CD4-positive, alpha-beta T cell (primary cell): ENCODE results near the gene MPDZ. TPM values are rescaled to one million over a fixed set of nuclear protein-coding genes. Genes with fewer than 3 reads are reported as not detected.
"Not testable (repeated sequence)": the region's sequence is repeated elsewhere in the genome, so short reads cannot be mapped to it uniquely, and the experiment has no call there.

Experiments
- ATAC-seq: fragments of 200-7000 bp; cut with Tn5 transposase; one replicate; pipeline ENCODE4 v1.10.0; 2022; ENCODE audit warnings: mild to moderate bottlenecking; ENCODE audit not compliant: poor library complexity
- CTCF ChIA-PET: fragments of 350-600 bp; sonication (Branson Sonifier 250); formaldehyde crosslinking; loops from one replicate; lab custom pipeline; 2021; ENCODE audit warnings: antibody characterized with exemption, inconsistent platforms; lab: Charles Lee
- POLR2A ChIA-PET: fragments of 350-600 bp; sonication (Branson Sonifier 250); formaldehyde crosslinking; loops from one replicate; lab custom pipeline; 2021; ENCODE audit warnings: antibody characterized with exemption, inconsistent platforms; lab: Charles Lee
- DNase-seq, 14 experiments: peaks; one replicate each; pipeline ENCODE4 v3.0.0-alpha.2; 2013 to 2020; ENCODE audit warnings: mixed read lengths in 2 of 14
- H3K27ac ChIP-seq, 2 donors: one replicate each; pipeline versions ENCODE4 v1.5.1 to v1.7.0; 2013; ENCODE audit warnings: low read length in 2 of 2, low read depth in 1 of 2, mild to moderate bottlenecking in 1 of 2
- H3K27me3 ChIP-seq, 2 experiments: 1 replicate in 1 of 2; 2 replicates in 1 of 2; pipeline versions ENCODE4 v1.6.1 to v1.7.0; 2013; ENCODE audit warnings: low read length in 2 of 2, control low read depth in 1 of 2, mild to moderate bottlenecking in 1 of 2, moderate library complexity in 1 of 2; ENCODE audit not compliant: insufficient read depth in 2 of 2, control insufficient read depth in 1 of 2
- H3K36me3 ChIP-seq: one replicate; pipeline ENCODE4 v1.6.1; 2013; ENCODE audit warnings: low read length, control low read depth; ENCODE audit not compliant: insufficient read depth
- H3K4me1 ChIP-seq: one replicate; pipeline ENCODE4 v1.6.1; 2013; ENCODE audit warnings: low read length, control low read depth; ENCODE audit not compliant: insufficient read depth
- H3K4me3 ChIP-seq: one replicate; pipeline ENCODE4 v1.5.1; 2013; ENCODE audit warnings: mild to moderate bottlenecking, low read length, moderate library complexity
- H3K9me3 ChIP-seq, 2 experiments: 1 replicate in 1 of 2; 2 replicates in 1 of 2; pipeline versions ENCODE4 v1.6.1 to v1.7.0; 2013; ENCODE audit warnings: low read length in 2 of 2, mild to moderate bottlenecking in 2 of 2, control low read depth in 1 of 2, moderate library complexity in 1 of 2; ENCODE audit not compliant: control insufficient read depth in 1 of 2, insufficient read depth in 1 of 2
- H3K27ac Mint-ChIP-seq: one replicate; pipeline ENCODE4 v1.8.0; 2020; ENCODE audit warnings: mixed read lengths
- H3K27me3 Mint-ChIP-seq: one replicate; pipeline ENCODE4 v1.8.0; 2021; ENCODE audit warnings: mixed read lengths
- H3K36me3 Mint-ChIP-seq: one replicate; pipeline ENCODE4 v1.8.0; 2021; ENCODE audit warnings: low read depth, mixed read lengths
- H3K4me1 Mint-ChIP-seq: one replicate; pipeline ENCODE4 v1.8.0; 2021; ENCODE audit warnings: low read depth, mixed read lengths
- H3K4me3 Mint-ChIP-seq: one replicate; pipeline ENCODE4 v1.8.0; 2020; ENCODE audit warnings: mild to moderate bottlenecking, mixed read lengths
- H3K9me3 Mint-ChIP-seq: one replicate; pipeline ENCODE4 v1.8.0; 2020; ENCODE audit warnings: mixed read lengths
- intact Hi-C, 2 experiments: fragments of 100-400 bp; cut with DNase I in 1 of 2; cut with micrococcal nuclease in 1 of 2; formaldehyde crosslinking; loops; one replicate each; pipeline versions ENCODE4 v1.15.1 to v1.9.0; 2023 to 2025; cut with DNase I, micrococcal nuclease
- total RNA-seq, 174 experiments: library from RNA in 2 of 174; stranded (reverse) in 2 of 174; gene quantifications; one replicate each; pipeline ENCODE4 v1.2.3 and lab custom pipeline; 2021 to 2026
- TF ChIP-seq, protein P1 (sequence below): fragments of 200-600 bp; IDR thresholded peaks from one replicate; pipeline ENCODE4 v1.8.0; 2022; ENCODE audit warnings: antibody characterized with exemption, mild to moderate bottlenecking

Gene MPDZ
- total RNA-seq, 2 experiments from 2014 or later: not detected

- POLR2A ChIA-PET: no interaction called here
- Histone ChIP-seq H3K27me3 (no peaks in the 10 kb centered on the region), H3K9me3 (no peaks in the 10 kb centered on the region), H3K4me1 (no peaks in the 10 kb centered on the region), H3K4me3 (no peak overlapping the region), H3K36me3 (no peaks in the 10 kb centered on the region), H3K27ac (no peak overlapping the region)
- Mint-ChIP-seq H3K36me3 (no peaks in the 10 kb centered on the region), H3K4me1 (no peaks in the 10 kb centered on the region), H3K9me3 (peaks cover 2% of the 10 kb centered on the region), H3K27me3 (no peaks in the 10 kb centered on the region), H3K27ac (no peak overlapping the region), H3K4me3 (no peak overlapping the region)
- ATAC-seq (no peak), DNase-seq (no peak)
- TF ChIP-seq, protein P1, sequence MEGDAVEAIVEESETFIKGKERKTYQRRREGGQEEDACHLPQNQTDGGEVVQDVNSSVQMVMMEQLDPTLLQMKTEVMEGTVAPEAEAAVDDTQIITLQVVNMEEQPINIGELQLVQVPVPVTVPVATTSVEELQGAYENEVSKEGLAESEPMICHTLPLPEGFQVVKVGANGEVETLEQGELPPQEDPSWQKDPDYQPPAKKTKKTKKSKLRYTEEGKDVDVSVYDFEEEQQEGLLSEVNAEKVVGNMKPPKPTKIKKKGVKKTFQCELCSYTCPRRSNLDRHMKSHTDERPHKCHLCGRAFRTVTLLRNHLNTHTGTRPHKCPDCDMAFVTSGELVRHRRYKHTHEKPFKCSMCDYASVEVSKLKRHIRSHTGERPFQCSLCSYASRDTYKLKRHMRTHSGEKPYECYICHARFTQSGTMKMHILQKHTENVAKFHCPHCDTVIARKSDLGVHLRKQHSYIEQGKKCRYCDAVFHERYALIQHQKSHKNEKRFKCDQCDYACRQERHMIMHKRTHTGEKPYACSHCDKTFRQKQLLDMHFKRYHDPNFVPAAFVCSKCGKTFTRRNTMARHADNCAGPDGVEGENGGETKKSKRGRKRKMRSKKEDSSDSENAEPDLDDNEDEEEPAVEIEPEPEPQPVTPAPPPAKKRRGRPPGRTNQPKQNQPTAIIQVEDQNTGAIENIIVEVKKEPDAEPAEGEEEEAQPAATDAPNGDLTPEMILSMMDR: no peak
- intact Hi-C loops: loop anchor here in 1 of 2 experiments (10.0 kb wide), 1 partner anchor 50 kb away; the partner anchor contains the start of gene MPDZ
- CTCF ChIA-PET: no interaction called here
Observed at GRCh38 chr9:13224366-13224765, 55.1 kb downstream of the MPDZ start.

DNA sequence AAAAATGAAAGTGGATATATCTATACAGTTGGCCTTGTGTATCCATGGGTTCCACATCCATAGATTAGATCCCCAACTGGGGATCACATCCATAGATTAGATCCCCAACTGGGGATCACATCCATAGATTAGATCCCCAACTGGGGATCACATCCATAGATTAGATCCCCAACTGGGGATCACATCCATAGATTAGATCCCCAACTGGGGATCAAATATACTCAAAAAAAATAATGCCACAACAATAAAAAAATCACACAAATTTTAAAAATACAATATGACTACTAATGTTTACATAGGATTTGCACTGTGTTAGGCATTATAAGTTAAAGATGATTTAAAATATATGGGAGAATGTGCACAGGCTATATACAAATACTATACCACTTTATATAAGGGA, 56.8 kb downstream of the MPDZ start:
- POLR2A ChIA-PET, H3K36me3 ChIP-seq, ATAC-seq, H3K27ac Mint-ChIP-seq, H3K27me3 ChIP-seq, H3K4me1 ChIP-seq, H3K36me3 Mint-ChIP-seq, H3K4me1 Mint-ChIP-seq, H3K9me3 Mint-ChIP-seq, H3K4me3 ChIP-seq, H3K4me3 Mint-ChIP-seq, H3K27ac ChIP-seq, CTCF ChIA-PET, H3K9me3 ChIP-seq, DNase-seq, H3K27me3 Mint-ChIP-seq: not testable (repeated sequence)
- intact Hi-C loops: loop anchor here in 1 of 2 experiments (10.0 kb wide), 1 partner anchor 52 kb away; the partner anchor contains the start of gene MPDZ

DNA sequence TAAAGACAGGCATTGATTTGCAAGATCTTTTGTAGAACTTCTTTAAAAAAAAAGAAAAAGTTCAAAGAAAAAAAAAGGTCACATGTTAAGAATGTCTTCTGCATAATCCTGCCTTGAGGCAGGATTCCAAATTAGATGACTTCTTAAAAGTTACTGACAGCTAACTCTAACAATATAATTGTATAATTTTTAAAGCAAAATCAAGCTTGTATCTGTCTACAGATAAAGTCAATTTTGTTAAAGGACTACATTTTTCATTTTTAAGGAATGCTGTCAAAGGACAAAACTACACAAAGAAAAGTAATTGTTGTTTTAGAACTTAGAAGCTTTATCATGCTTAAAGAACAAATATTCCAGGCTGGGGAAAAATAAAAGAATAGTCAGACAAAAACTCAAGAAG, 57.8 kb downstream of the MPDZ start:
- H3K27ac ChIP-seq: no peak overlapping the region
- no peak overlapping the region for H3K4me3 ChIP-seq
- H3K4me3 Mint-ChIP-seq: no peak overlapping the region
- ChIA-PET CTCF (no interaction called here), POLR2A (no interaction called here)
- H3K27ac Mint-ChIP-seq: no peak overlapping the region
- no peaks in the 10 kb centered on the region for H3K27me3 Mint-ChIP-seq
- DNase-seq (no peak), ATAC-seq (no peak)
- no peaks in the 10 kb centered on the region for H3K4me1 Mint-ChIP-seq
- H3K27me3 ChIP-seq: no peaks in the 10 kb centered on the region
- intact Hi-C loops: loop anchor here in 1 of 2 experiments (10.0 kb wide), 1 partner anchor 53 kb away; the partner anchor contains the start of gene MPDZ
- H3K9me3 Mint-ChIP-seq: peaks cover 2% of the 10 kb centered on the region
- no peaks in the 10 kb centered on the region for H3K4me1 ChIP-seq
- H3K36me3 Mint-ChIP-seq: no peaks in the 10 kb centered on the region
- no peaks in the 10 kb centered on the region for H3K36me3 ChIP-seq
- no peaks in the 10 kb centered on the region for H3K9me3 ChIP-seq
- TF ChIP-seq, protein P1: no peak

- H3K4me1 Mint-ChIP-seq: no peaks in the 10 kb centered on the region
- intact Hi-C loops: loop anchor here in 1 of 2 experiments (10.0 kb wide), 1 partner anchor 54 kb away; the partner anchor contains the start of gene MPDZ
- ATAC-seq (no peak), DNase-seq (no peak)
- ChIA-PET CTCF (no interaction called here), POLR2A (no interaction called here)
- Histone ChIP-seq H3K27me3 (no peaks in the 10 kb centered on the region), H3K27ac (no peak overlapping the region), H3K4me1 (no peaks in the 10 kb centered on the region), H3K36me3 (no peaks in the 10 kb centered on the region), H3K9me3 (no peaks in the 10 kb centered on the region), H3K4me3 (no peak overlapping the region)
- TF ChIP-seq, protein P1: no peak
- no peak overlapping the region for H3K27ac Mint-ChIP-seq
- H3K9me3 Mint-ChIP-seq: peaks cover 2% of the 10 kb centered on the region
- H3K27me3 Mint-ChIP-seq: no peaks in the 10 kb centered on the region
- H3K4me3 Mint-ChIP-seq: no peak overlapping the region
- H3K36me3 Mint-ChIP-seq: no peaks in the 10 kb centered on the region
Observed at GRCh38 chr9:13220837-13221236, 58.7 kb downstream of the MPDZ start.
